GM23338 (cell line): Measurements from ENCODE around the gene MTX3.

Source experiments
- EZH2 ChIP-seq: fragments of 200-600 bp; sonication (generic); IDR thresholded peaks from one replicate; pipeline ENCODE4 v1.8.0; 2017; ENCODE audit warnings: antibody characterized with exemption, mild to moderate bottlenecking, low read depth; ENCODE audit not compliant: unreplicated experiment
- TF ChIP-seq, protein P1 (sequence below), 2 experiments: fragments of 200-600 bp in 1 of 2; sonication (generic) in 1 of 2; conservative IDR thresholded peaks; 2 replicates each; pipeline versions ENCODE4 v1.5.1 to v1.6.1; 2016 to 2017; ENCODE audit warnings: antibody characterized with exemption in 2 of 2, low read depth in 2 of 2, mild to moderate bottlenecking in 2 of 2, moderate library complexity in 1 of 2
- TF ChIP-seq, protein P2 (sequence below): IDR thresholded peaks from one replicate; pipeline ENCODE4 v1.6.1; 2018; ENCODE audit warnings: antibody characterized with exemption; ENCODE audit not compliant: unreplicated experiment

DNA sequence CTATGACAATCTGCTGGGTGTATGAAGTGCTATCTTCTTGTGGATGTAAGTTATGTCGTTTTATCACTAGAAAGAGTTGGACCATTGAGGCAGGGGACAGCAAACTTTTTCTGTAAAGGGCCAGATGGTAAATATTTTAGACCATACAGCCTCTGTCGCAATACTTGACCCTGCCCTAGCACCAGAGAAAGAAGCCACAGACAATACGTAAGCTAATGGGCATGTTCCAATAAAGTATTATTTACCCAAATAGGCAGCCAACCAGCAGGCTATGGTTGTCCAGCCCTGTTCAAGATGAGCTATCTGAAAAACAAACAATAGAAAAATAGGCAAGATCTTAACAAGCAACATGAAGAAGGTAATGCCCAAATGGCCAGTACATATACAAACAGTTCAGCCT, 36.4 kb downstream of the MTX3 start:
- TF ChIP-seq, protein P1, sequence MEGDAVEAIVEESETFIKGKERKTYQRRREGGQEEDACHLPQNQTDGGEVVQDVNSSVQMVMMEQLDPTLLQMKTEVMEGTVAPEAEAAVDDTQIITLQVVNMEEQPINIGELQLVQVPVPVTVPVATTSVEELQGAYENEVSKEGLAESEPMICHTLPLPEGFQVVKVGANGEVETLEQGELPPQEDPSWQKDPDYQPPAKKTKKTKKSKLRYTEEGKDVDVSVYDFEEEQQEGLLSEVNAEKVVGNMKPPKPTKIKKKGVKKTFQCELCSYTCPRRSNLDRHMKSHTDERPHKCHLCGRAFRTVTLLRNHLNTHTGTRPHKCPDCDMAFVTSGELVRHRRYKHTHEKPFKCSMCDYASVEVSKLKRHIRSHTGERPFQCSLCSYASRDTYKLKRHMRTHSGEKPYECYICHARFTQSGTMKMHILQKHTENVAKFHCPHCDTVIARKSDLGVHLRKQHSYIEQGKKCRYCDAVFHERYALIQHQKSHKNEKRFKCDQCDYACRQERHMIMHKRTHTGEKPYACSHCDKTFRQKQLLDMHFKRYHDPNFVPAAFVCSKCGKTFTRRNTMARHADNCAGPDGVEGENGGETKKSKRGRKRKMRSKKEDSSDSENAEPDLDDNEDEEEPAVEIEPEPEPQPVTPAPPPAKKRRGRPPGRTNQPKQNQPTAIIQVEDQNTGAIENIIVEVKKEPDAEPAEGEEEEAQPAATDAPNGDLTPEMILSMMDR (conservative IDR thresholded peaks at IDR 0.05; ENCODE audit: low read depth in 2 of 2) = no peak
- TF ChIP-seq, protein P2, sequence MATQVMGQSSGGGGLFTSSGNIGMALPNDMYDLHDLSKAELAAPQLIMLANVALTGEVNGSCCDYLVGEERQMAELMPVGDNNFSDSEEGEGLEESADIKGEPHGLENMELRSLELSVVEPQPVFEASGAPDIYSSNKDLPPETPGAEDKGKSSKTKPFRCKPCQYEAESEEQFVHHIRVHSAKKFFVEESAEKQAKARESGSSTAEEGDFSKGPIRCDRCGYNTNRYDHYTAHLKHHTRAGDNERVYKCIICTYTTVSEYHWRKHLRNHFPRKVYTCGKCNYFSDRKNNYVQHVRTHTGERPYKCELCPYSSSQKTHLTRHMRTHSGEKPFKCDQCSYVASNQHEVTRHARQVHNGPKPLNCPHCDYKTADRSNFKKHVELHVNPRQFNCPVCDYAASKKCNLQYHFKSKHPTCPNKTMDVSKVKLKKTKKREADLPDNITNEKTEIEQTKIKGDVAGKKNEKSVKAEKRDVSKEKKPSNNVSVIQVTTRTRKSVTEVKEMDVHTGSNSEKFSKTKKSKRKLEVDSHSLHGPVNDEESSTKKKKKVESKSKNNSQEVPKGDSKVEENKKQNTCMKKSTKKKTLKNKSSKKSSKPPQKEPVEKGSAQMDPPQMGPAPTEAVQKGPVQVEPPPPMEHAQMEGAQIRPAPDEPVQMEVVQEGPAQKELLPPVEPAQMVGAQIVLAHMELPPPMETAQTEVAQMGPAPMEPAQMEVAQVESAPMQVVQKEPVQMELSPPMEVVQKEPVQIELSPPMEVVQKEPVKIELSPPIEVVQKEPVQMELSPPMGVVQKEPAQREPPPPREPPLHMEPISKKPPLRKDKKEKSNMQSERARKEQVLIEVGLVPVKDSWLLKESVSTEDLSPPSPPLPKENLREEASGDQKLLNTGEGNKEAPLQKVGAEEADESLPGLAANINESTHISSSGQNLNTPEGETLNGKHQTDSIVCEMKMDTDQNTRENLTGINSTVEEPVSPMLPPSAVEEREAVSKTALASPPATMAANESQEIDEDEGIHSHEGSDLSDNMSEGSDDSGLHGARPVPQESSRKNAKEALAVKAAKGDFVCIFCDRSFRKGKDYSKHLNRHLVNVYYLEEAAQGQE = no peak
- TF ChIP-seq EZH2 = no peak
